Measurements from ENCODE around the gene RPTOR. TPM values are rescaled to one million over a fixed set of nuclear protein-coding genes. Genes with fewer than 3 reads are reported as not detected.

RPTOR gene
- total RNA-seq, 1 donor from 2014 or later, result 21.8 TPM

GRCh38 chr17:80558046-80558445, 13.4 kb downstream of the RPTOR start:
- no peak for DNase-seq
- Histone ChIP-seq H3K4me3 (no peak overlapping the region), H3K27ac (replicated peaks) (no peak overlapping the region), H3K9me3 (replicated peaks) (no peaks in the 10 kb centered on the region), H3K27me3 (ENCODE audit: low read depth) (no peaks in the 10 kb centered on the region), H3K36me3 (peaks cover 6% of the 10 kb centered on the region), H3K4me1 (peaks cover 14% of the 10 kb centered on the region)
- intact Hi-C loops (cut with micrococcal nuclease), result no loop called here
- no peak for TF ChIP-seq CTCF (IDR thresholded peaks at IDR 0.05; ENCODE audit: borderline replicate concordance)

GRCh38 chr17:80559825-80560251, 15.2 kb downstream of the RPTOR start:
- Histone ChIP-seq H3K4me3 (no peak overlapping the region), H3K27me3 (ENCODE audit: low read depth) (no peaks in the 10 kb centered on the region), H3K36me3 (peaks cover 6% of the 10 kb centered on the region), H3K4me1 (peaks cover 14% of the 10 kb centered on the region), H3K9me3 (replicated peaks) (no peaks in the 10 kb centered on the region), H3K27ac (replicated peaks) (no peak overlapping the region)
- TF ChIP-seq CTCF (IDR thresholded peaks at IDR 0.05; ENCODE audit: borderline replicate concordance), result no peak
- DNase-seq, result no peak
- intact Hi-C loops (cut with micrococcal nuclease), result no loop called here

- Histone ChIP-seq H3K9me3 (replicated peaks) (no peaks in the 10 kb centered on the region), H3K27ac (replicated peaks) (no peak overlapping the region), H3K4me3 (no peak overlapping the region), H3K27me3 (ENCODE audit: low read depth) (no peaks in the 10 kb centered on the region), H3K36me3 (peaks cover 2% of the 10 kb centered on the region), H3K4me1 (peaks cover 14% of the 10 kb centered on the region)
- no peak for TF ChIP-seq CTCF (IDR thresholded peaks at IDR 0.05; ENCODE audit: borderline replicate concordance)
- intact Hi-C loops (cut with micrococcal nuclease), result no loop called here
- no peak for DNase-seq
Observed at GRCh38 chr17:80561541-80562114, 17.0 kb downstream of the RPTOR start.

- H3K4me3 ChIP-seq, result no peak overlapping the region
Observed at GRCh38 chr17:80564545-80564944, 19.9 kb downstream of the RPTOR start.

GRCh38 chr17:80565343-80566053, 20.9 kb downstream of the RPTOR start:
- Histone ChIP-seq H3K4me1 (peaks cover 5% of the 10 kb centered on the region), H3K36me3 (peaks cover 2% of the 10 kb centered on the region), H3K9me3 (replicated peaks) (no peaks in the 10 kb centered on the region), H3K27ac (replicated peaks) (no peak overlapping the region), H3K4me3 (no peak overlapping the region), H3K27me3 (ENCODE audit: low read depth) (no peaks in the 10 kb centered on the region)
- intact Hi-C loops (cut with micrococcal nuclease), result no loop called here
- DNase-seq, result no peak
- no peak for TF ChIP-seq CTCF (IDR thresholded peaks at IDR 0.05; ENCODE audit: borderline replicate concordance)

More at GRCh38 chr17:80564545-80564944, 19.9 kb downstream of the RPTOR start:
- H3K27me3 ChIP-seq (ENCODE audit: low read depth), result no peaks in the 10 kb centered on the region
- TF ChIP-seq CTCF (IDR thresholded peaks at IDR 0.05; ENCODE audit: borderline replicate concordance), result no peak
- H3K9me3 ChIP-seq (replicated peaks), result no peaks in the 10 kb centered on the region
- no peak overlapping the region for H3K27ac ChIP-seq (replicated peaks)
- H3K36me3 ChIP-seq, result peaks cover 2% of the 10 kb centered on the region
- no peak for DNase-seq
- peaks cover 14% of the 10 kb centered on the region for H3K4me1 ChIP-seq
- intact Hi-C loops (cut with micrococcal nuclease), result no loop called here
